Endodermal cell (in vitro differentiated cells): ENCODE results near the gene MKLN1. TPM values are rescaled to one million over a fixed set of nuclear protein-coding genes. Genes with fewer than 3 reads are reported as not detected.
A peak's percentile ranks its signal among the peaks of the same experiment; 100 is the strongest.

Experiments used
- DNase-seq: peaks from one replicate; pipeline ENCODE4 v3.0.0-alpha.2; 2017
- H3K27ac ChIP-seq: 2 replicates; pipeline ENCODE4 v1.5.1; 2013; ENCODE audit warnings: mild to moderate bottlenecking, low read depth, low read length, moderate library complexity
- H3K27me3 ChIP-seq: 2 replicates; pipeline ENCODE4 v1.6.1; 2013; ENCODE audit warnings: mild to moderate bottlenecking, low read length, moderate library complexity; ENCODE audit not compliant: insufficient read depth, control insufficient read depth, poor library complexity, severe bottlenecking
- H3K36me3 ChIP-seq: 2 replicates; pipeline ENCODE4 v1.7.0; 2013; ENCODE audit warnings: mild to moderate bottlenecking, low read length, moderate library complexity; ENCODE audit not compliant: control insufficient read depth, insufficient read depth
- H3K4me1 ChIP-seq: one replicate; pipeline ENCODE4 v1.7.0; 2013; ENCODE audit warnings: low read length; ENCODE audit not compliant: control insufficient read depth, insufficient read depth
- H3K4me3 ChIP-seq: 2 replicates; pipeline ENCODE4 v1.5.1; 2013; ENCODE audit warnings: mild to moderate bottlenecking, low read length, moderate library complexity
- H3K9ac ChIP-seq: 2 replicates; pipeline ENCODE4 v1.6.1; 2013; ENCODE audit warnings: mild to moderate bottlenecking, low read length, moderate library complexity; ENCODE audit not compliant: poor library complexity, severe bottlenecking; ENCODE audit errors: extremely low read depth
- H3K9me3 ChIP-seq: 2 replicates; pipeline ENCODE4 v1.6.1; 2013; ENCODE audit warnings: mild to moderate bottlenecking, low read length, moderate library complexity; ENCODE audit not compliant: control insufficient read depth
- H3K27ac Mint-ChIP-seq: 2 replicates; pipeline ENCODE4 v1.8.0; 2020; ENCODE audit warnings: mixed read lengths
- H3K27me3 Mint-ChIP-seq: 2 replicates; pipeline ENCODE4 v1.8.0; 2021; ENCODE audit warnings: mild to moderate bottlenecking, mixed read lengths; ENCODE audit not compliant: insufficient read depth
- H3K36me3 Mint-ChIP-seq: 2 replicates; pipeline ENCODE4 v1.8.0; 2020; ENCODE audit warnings: low read depth, mixed read lengths
- H3K4me1 Mint-ChIP-seq: 2 replicates; pipeline ENCODE4 v1.8.0; 2020; ENCODE audit warnings: mixed read lengths
- H3K4me3 Mint-ChIP-seq: 2 replicates; pipeline ENCODE4 v1.8.0; 2020; ENCODE audit warnings: mild to moderate bottlenecking, moderate library complexity, mixed read lengths
- H3K9me3 Mint-ChIP-seq: 2 replicates; pipeline ENCODE4 v1.8.0; 2020; ENCODE audit warnings: mild to moderate bottlenecking, mixed read lengths
- CTCF ChIP-seq: fragments of 200-600 bp; sonication (generic); conservative IDR thresholded peaks from 2 replicates; pipeline ENCODE4 v1.5.0; 2021; ENCODE audit warnings: antibody characterized with exemption, mild to moderate bottlenecking
- WGBS, 2 experiments: methylation state at CpG; one replicate each; pipeline versions ENCODE4 v1.1.5 to v1.1.7; 2013; ENCODE audit warnings: missing lambda C conversion rate in 2 of 2, mixed read lengths in 1 of 2; ENCODE audit not compliant: insufficient coverage in 1 of 2, insufficient read length in 1 of 2; 5-methylcytosine and 5-hydroxymethylcytosine counted together
- total RNA-seq, 2 donors: library from RNA; stranded (reverse); fragmentation: NEBNext Ultra II Directional in 1 of 2; extraction: Animal tissue kit (Norgen Biotek cat#: 25700) in 1 of 2; gene quantifications; 2 replicates in 1 of 2; 3 replicates in 1 of 2; pipeline ENCODE4 v1.2.1, GENCODE V29; 2021

Gene MKLN1
- total RNA-seq, 2 donors from 2014 or later, result 69.3 to 71.8 TPM

GRCh38 chr7:131529617-131530016 lies 201.9 kb downstream of the MKLN1 start:
- Mint-ChIP-seq H3K36me3 (peaks cover 46% of the 10 kb centered on the region), H3K27me3 (no peaks in the 10 kb centered on the region), H3K4me1 (peaks cover 27% of the 10 kb centered on the region), H3K4me3 (no peak overlapping the region), H3K27ac (peak overlapping the region; percentile 58), H3K9me3 (no peaks in the 10 kb centered on the region)
- no peak overlapping the region for H3K27ac ChIP-seq
- no peak for TF ChIP-seq CTCF
- H3K36me3 ChIP-seq, result peaks cover 72% of the 10 kb centered on the region
- peaks cover 7% of the 10 kb centered on the region for H3K4me1 ChIP-seq
- no peak overlapping the region for H3K9ac ChIP-seq
- no peaks in the 10 kb centered on the region for H3K9me3 ChIP-seq
- no peaks in the 10 kb centered on the region for H3K27me3 ChIP-seq
- DNase-seq, result no peak
- no peak overlapping the region for H3K4me3 ChIP-seq
- WGBS, 2 experiments, result 89 to 91% methylated on average over 7 to 10 of the region's 11 CpGs

- peaks cover 71% of the 10 kb centered on the region for H3K36me3 ChIP-seq
Measured at GRCh38 chr7:131530137-131530536, 202.5 kb downstream of the MKLN1 start.

GRCh38 chr7:131532570-131533091 lies 205.0 kb downstream of the MKLN1 start:
- WGBS, 2 experiments, result 96% methylated on average over 8 to 10 of the region's 10 CpGs
- H3K27ac Mint-ChIP-seq, result peak overlapping the region; percentile 71

More at GRCh38 chr7:131530137-131530536, 202.5 kb downstream of the MKLN1 start:
- TF ChIP-seq CTCF, result no peak
- H3K9ac ChIP-seq, result no peak overlapping the region
- Mint-ChIP-seq H3K4me1 (peaks cover 24% of the 10 kb centered on the region), H3K36me3 (peaks cover 51% of the 10 kb centered on the region), H3K27ac (peak overlapping the region; percentile 39), H3K27me3 (no peaks in the 10 kb centered on the region), H3K9me3 (no peaks in the 10 kb centered on the region), H3K4me3 (no peak overlapping the region)
- H3K27ac ChIP-seq, result no peak overlapping the region
- H3K27me3 ChIP-seq, result no peaks in the 10 kb centered on the region
- no peaks in the 10 kb centered on the region for H3K9me3 ChIP-seq
- DNase-seq, result no peak
- H3K4me3 ChIP-seq, result no peak overlapping the region
- 87 to 92% methylated on average over 3 to 6 of the region's 6 CpGs for WGBS, 2 experiments
- H3K4me1 ChIP-seq, result peaks cover 7% of the 10 kb centered on the region

More at GRCh38 chr7:131532570-131533091, 205.0 kb downstream of the MKLN1 start:
- Histone ChIP-seq H3K9me3 (no peaks in the 10 kb centered on the region), H3K36me3 (peaks cover 78% of the 10 kb centered on the region), H3K9ac (no peak overlapping the region), H3K4me1 (peaks cover 4% of the 10 kb centered on the region), H3K4me3 (no peak overlapping the region), H3K27ac (no peak overlapping the region), H3K27me3 (no peaks in the 10 kb centered on the region)
- TF ChIP-seq CTCF, result no peak
- H3K4me1 Mint-ChIP-seq, result peaks cover 24% of the 10 kb centered on the region
- H3K36me3 Mint-ChIP-seq, result peaks cover 61% of the 10 kb centered on the region
- DNase-seq, result no peak
- H3K9me3 Mint-ChIP-seq, result no peaks in the 10 kb centered on the region
- no peak overlapping the region for H3K4me3 Mint-ChIP-seq
- H3K27me3 Mint-ChIP-seq, result no peaks in the 10 kb centered on the region
